Measurements from ENCODE around the gene TBXAS1.

GRCh38 chr7:140051820-140052219 lies 222.8 kb downstream of the TBXAS1 start:
- TF ChIP-seq CTCF (conservative IDR thresholded peaks at IDR 0.05) (no peak), ZFX (IDR thresholded peaks at IDR 0.05) (no peak)
